CD4-positive, alpha-beta T cell treated with Interferon alpha-2 for 1 hour (primary cell): ENCODE data around the gene RELL1.

Experiments
- DNase-seq, 2 donors: peaks; one replicate each; pipeline ENCODE4 v3.0.0-alpha.2; 2020 to 2022

RELL1 gene

GRCh38 chr4:37594099-37594498 lies 92.1 kb downstream of the RELL1 start:
- DNase-seq = no peak

GRCh38 chr4:37591349-37591748 lies 94.8 kb downstream of the RELL1 start:
- DNase-seq = no peak

DNA sequence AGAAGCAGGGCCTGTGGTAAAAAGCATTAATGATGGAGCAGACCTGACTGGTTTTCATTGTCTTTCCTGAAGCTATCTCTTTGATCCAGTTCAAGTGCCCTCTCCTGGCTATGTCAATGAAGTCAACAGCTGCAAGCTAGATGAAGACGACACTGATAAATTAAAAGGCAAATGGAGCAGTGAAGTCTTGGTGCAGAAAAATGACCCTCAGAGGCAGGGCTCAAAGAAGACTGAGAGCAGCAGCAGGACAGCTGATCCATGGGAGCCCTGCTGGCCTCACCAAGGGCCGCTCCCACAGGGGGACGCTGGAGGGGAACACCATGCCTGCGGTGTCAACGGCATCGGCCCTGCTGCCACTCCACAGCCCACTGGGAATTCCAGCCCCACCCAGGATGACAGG lies 96.2 kb downstream of the RELL1 start:
- DNase-seq = no peak

DNA sequence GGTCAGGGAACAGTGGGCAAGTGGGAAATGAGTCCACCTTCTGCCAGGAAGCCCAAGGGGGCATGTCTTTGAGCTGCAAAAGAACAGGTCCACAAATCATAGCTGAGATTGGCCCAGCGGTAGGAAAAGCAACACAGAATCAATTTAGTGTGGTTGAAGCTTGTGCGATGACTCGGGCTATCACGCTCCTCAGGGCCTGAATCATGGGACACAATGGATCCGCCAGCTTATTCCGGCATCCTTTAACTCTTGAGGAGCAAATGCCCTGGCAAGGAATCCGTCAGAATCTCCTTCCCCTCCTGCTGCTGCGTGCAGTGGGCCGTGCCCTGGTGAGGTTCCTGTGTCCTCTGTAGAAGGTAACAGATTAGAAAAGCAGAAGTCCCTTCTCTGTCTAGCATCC lies 98.0 kb downstream of the RELL1 start:
- DNase-seq = no peak

DNA sequence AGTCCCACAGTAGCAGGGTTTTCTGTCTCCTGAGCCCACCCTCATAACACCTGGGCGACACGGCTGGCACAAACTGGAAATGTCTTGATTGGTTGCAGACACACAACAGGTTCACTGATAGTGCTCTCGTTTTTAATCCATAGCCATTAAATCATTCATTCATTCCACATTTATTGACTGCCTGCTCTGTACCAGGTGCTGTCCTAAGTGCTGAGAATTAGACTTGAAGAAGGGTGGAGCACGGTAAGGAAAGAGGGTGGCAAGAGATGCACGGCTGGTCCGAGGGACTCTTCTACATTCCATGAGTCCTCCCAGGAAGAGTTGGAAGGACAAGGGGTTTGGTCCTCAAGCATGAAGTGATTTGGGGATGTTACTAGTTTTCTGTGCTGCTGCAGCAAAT lies 100.0 kb downstream of the RELL1 start:
- DNase-seq = no peak

- DNase-seq = no peak
Observed at GRCh38 chr4:37584493-37585060, 101.6 kb downstream of the RELL1 start.

DNA sequence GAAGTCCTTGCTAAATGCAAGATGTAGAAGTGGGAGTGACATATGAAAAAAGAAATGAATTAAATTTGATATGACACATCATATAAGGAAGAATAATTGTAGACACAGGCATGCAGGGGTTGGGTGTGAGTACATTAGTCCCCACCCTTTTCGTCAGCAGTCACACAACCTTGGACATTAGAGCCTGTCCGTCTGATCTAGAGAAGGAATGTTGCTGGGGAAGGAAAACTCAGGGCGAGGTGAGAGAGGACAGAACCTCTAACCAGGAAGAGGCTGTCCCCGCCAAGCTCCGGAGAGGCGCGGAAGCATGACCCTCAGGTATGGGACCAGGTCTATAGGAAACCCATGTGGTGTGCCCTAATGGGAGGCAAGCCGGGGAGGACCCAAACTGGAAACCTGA lies 102.1 kb downstream of the RELL1 start:
- no peak for DNase-seq

DNA sequence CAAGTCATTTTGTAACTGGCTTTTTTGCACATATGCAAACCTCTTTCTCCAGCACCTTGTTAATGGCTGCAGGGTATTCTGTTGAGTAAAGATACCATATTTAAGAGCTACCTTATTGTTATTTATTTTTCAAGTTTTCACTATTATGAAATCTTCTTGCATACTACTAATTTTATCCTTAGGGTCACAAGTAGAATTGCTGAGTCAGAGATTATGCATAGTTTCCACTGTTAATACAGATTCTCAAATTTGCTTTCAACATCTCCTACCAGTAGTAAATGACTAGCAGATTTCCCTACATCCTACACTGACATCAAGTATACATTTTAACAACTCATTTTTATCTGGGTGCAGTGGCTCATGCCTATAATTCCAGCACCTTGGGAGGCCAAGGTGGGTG lies 112.6 kb downstream of the RELL1 start:
- DNase-seq = no peak

DNA sequence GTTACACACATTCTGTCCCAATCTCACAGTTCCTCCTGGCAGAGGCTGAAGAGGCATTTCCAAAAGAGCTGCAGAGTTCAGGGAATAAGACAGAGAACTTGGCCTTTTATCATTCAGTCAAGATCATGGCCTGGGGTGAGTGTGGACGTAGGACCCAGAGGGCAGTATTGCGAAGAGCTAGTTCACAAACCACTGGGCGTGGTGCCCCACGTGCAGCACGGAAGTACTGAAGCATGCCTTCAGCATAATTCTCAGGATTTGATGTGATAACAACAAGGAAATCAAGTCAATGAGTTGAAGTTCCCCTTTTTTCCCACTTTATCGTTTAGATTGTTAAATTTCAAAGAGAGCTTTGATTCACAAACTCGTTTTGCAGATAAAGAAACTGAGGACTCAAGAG lies 117.7 kb downstream of the RELL1 start:
- DNase-seq = no peak

DNA sequence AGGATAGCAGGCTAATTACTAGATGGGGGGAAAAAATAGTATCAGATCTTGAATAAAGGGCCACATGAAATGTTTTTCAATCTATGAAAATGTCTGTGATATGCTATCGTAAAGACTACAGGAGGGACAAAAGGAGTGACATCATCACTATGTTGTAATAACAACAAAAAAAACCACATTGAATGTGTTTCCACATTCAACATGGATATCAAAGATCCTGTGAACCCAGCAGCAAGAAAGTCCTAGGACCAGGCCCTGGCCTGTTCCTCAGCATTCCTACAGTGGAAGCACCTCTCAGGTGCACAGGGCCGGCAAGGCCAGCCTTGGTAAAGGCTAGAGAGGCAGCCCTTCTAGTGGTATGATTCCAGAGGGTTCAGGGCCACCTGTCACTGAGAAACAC lies 118.3 kb downstream of the RELL1 start:
- DNase-seq = no peak

DNA sequence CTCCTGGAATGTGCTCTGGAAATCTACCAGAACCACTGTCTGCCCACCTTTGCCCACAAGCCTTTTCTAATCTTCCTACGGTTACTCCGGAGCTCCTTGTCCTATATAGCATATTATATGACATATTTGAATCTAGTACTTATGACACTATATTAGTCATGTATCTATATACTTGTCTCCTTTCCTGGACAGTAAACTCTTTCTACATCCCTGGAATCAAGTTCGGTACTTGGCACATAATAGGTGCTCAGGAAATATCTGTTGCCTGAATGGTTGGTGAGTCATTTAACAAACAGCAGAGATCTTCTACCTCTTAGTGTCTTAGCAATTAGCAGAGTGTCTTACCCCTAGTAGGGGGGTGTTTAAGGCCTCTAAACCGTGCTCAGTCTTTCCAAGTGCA lies 123.6 kb downstream of the RELL1 start:
- no peak for DNase-seq

DNA sequence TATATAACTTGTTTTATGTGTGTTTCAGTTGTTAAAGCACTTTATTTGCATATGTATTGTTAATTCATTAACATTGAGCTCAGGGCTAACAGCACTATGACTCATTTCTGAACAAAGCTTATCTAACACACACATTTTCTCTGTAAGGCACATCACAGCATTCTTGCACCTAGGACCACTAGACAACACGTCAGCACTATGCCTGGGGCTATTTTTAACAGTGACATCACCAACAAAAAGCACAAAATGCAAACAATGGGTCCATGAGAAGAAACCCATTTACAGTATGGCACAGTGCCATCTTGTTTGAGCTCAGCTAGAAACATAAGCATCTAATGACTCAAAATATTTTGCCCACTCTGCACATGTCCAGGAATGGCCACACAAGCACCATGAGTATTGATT lies 124.4 kb downstream of the RELL1 start:
- no peak for DNase-seq

GRCh38 chr4:37561196-37561802 lies 124.9 kb downstream of the RELL1 start:
- DNase-seq = no peak
